HEK293T (cell line): ENCODE results near the gene SLC20A1.
"Not testable (repeated sequence)": the region's sequence is repeated elsewhere in the genome, so short reads cannot be mapped to it uniquely, and the experiment has no call there.

Source experiments
- CTCF ChIA-PET: fragments of 350-600 bp; formaldehyde crosslinking; extraction: SDS; loops from one replicate; lab custom pipeline; 2021; ENCODE audit warnings: antibody characterized with exemption, inconsistent platforms; lab: Yijun Ruan, JAX
- POLR2A ChIA-PET: fragments of 350-600 bp; formaldehyde crosslinking; extraction: SDS; loops from one replicate; lab custom pipeline; 2020; ENCODE audit warnings: antibody characterized with exemption, inconsistent platforms; lab: Yijun Ruan, JAX
- DNase-seq: peaks from one replicate; pipeline ENCODE4 v3.0.0; 2012; ENCODE audit warnings: mixed read lengths; ENCODE audit errors: extremely low spot score
- ARNT ChIP-seq: fragments of 450-650 bp; IDR thresholded peaks from 2 replicates; pipeline ENCODE4 v1.6.1; 2017; ENCODE audit warnings: mild to moderate bottlenecking
- BHLHE40 ChIP-seq: fragments of 450-650 bp; IDR thresholded peaks from 2 replicates; pipeline ENCODE4 v1.6.1; 2016; ENCODE audit warnings: mild to moderate bottlenecking, moderate library complexity, borderline replicate concordance
- CTBP1 ChIP-seq: fragments of 450-650 bp; IDR thresholded peaks from 2 replicates; pipeline ENCODE4 v1.6.1; 2016; ENCODE audit warnings: borderline replicate concordance
- ELF4 ChIP-seq: fragments of 450-650 bp; IDR thresholded peaks from 2 replicates; pipeline ENCODE4 v1.6.1; 2017; ENCODE audit warnings: antibody characterized with exemption
- FOXA1 ChIP-seq: fragments of 450-650 bp; IDR thresholded peaks from 2 replicates; pipeline ENCODE4 v1.6.1; 2016; ENCODE audit warnings: mild to moderate bottlenecking
- FOXK2 ChIP-seq: fragments of 450-650 bp; IDR thresholded peaks from 2 replicates; pipeline ENCODE4 v1.6.1; 2016; ENCODE audit warnings: mild to moderate bottlenecking
- FOXM1 ChIP-seq: fragments of 450-650 bp; IDR thresholded peaks from 2 replicates; pipeline ENCODE4 v1.6.1; 2017; ENCODE audit warnings: mild to moderate bottlenecking, borderline replicate concordance
- HDGF ChIP-seq: fragments of 450-650 bp; IDR thresholded peaks from 2 replicates; pipeline ENCODE4 v1.6.1; 2017; ENCODE audit warnings: antibody characterized with exemption, borderline replicate concordance
- L3MBTL2 ChIP-seq: fragments of 450-650 bp; conservative IDR thresholded peaks from 2 replicates; pipeline ENCODE4 v1.6.1; 2016; ENCODE audit warnings: mild to moderate bottlenecking
- LEF1 ChIP-seq: fragments of 450-650 bp; IDR thresholded peaks from 2 replicates; pipeline ENCODE4 v1.6.1; 2017; ENCODE audit warnings: mild to moderate bottlenecking, borderline replicate concordance
- NFRKB ChIP-seq: fragments of 450-650 bp; IDR thresholded peaks from 2 replicates; pipeline ENCODE4 v1.6.1; 2016; ENCODE audit warnings: mild to moderate bottlenecking, moderate library complexity
- SP1 ChIP-seq: fragments of 450-650 bp; IDR thresholded peaks from 2 replicates; pipeline ENCODE4 v1.6.1; 2017
- SUZ12 ChIP-seq: fragments of 450-650 bp; IDR thresholded peaks from 2 replicates; pipeline ENCODE4 v1.6.1; 2016; ENCODE audit warnings: mild to moderate bottlenecking
- TARDBP ChIP-seq: fragments of 450-650 bp; IDR thresholded peaks from 2 replicates; pipeline ENCODE4 v1.6.1; 2016
- ZNF384 ChIP-seq: fragments of 450-650 bp; IDR thresholded peaks from 2 replicates; pipeline ENCODE4 v1.6.1; 2016
- TF ChIP-seq, protein P1 (sequence below): fragments of 450-650 bp; IDR thresholded peaks from 2 replicates; pipeline ENCODE4 v1.6.1; 2016

SLC20A1 gene

GRCh38 chr2:112666761-112667122 is 21.0 kb downstream of the SLC20A1 start:
- POLR2A ChIA-PET: interaction anchor here (1.5 kb wide), 1 partner anchor 11 kb away, joined by 4 read pairs; no protein-coding TSS in a partner anchor
- no peak for DNase-seq
- CTCF ChIA-PET: interaction anchor here (0.6 kb wide), 1 partner anchor 10 kb away, joined by 6 read pairs; no protein-coding TSS in a partner anchor
- TF ChIP-seq FOXK2 (no peak), NFRKB (no peak), ARNT (no peak), BHLHE40 (no peak)
- TF ChIP-seq, protein P1, sequence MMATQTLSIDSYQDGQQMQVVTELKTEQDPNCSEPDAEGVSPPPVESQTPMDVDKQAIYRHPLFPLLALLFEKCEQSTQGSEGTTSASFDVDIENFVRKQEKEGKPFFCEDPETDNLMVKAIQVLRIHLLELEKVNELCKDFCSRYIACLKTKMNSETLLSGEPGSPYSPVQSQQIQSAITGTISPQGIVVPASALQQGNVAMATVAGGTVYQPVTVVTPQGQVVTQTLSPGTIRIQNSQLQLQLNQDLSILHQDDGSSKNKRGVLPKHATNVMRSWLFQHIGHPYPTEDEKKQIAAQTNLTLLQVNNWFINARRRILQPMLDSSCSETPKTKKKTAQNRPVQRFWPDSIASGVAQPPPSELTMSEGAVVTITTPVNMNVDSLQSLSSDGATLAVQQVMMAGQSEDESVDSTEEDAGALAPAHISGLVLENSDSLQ: no peak

DNA sequence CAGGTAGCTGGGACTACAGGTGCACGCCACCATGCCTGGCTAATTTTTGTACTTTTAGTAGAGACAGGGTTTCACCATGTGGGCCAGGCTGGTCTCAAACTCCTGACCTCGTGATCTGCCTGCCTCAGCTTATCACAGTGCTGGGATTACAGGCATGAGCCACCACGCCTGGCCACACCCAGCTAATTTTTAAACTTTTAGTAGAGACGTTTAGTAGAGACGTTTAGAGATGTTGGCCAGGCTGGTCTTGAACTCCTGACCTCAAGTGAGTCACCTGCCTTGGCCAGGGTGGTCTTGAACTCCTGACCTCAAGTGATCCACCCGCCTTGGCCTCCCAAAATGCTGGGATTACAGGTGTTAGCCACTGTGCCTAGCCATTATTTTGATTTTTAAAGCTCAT is 21.8 kb downstream of the SLC20A1 start:
- CTCF ChIA-PET: interaction anchor here (0.6 kb wide), 1 partner anchor 9 kb away, joined by 6 read pairs; no protein-coding TSS in a partner anchor
- DNase-seq: not testable (repeated sequence)
- POLR2A ChIA-PET: interaction anchor here (1.5 kb wide), 1 partner anchor 12 kb away, joined by 4 read pairs; no protein-coding TSS in a partner anchor

DNA sequence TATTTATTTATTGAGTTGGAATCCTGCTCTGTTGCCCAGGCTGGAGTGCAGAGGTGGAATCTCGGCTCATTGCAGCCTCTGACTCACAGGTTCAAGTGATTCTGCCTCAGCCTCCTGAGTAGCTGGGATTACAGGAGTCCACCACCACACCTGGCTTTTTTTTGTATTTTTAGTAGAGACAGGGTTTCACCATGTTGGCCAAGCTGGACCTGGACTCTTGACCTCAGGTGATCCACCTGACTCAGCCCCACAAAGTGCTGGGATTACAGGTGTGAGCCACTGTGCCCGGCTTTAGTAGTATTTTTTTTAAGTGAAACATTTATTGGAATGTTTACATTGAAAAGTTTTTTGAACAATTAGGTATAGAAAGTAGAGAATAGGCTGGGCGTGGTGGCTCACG is 23.9 kb downstream of the SLC20A1 start:
- ChIA-PET CTCF (interaction anchor here (1.4 kb wide), 1 partner anchor 18 kb away, joined by 3 read pairs; no protein-coding TSS in a partner anchor), POLR2A (interaction anchor here (0.9 kb wide), 1 partner anchor 25 kb away, joined by 3 read pairs; no protein-coding TSS in a partner anchor)
- no peak for TF ChIP-seq BHLHE40
- no peak for TF ChIP-seq SP1
- no peak for TF ChIP-seq ELF4
- TF ChIP-seq FOXM1: no peak
- TF ChIP-seq, protein P1: no peak
- TF ChIP-seq FOXA1: no peak
- TF ChIP-seq SUZ12: no peak
- no peak for TF ChIP-seq FOXK2
- TF ChIP-seq ARNT: no peak
- no peak for TF ChIP-seq ZNF384
- TF ChIP-seq HDGF: no peak
- TF ChIP-seq NFRKB: no peak
- TF ChIP-seq TARDBP: no peak
- TF ChIP-seq CTBP1: no peak

GRCh38 chr2:112670252-112671022 is 24.7 kb downstream of the SLC20A1 start:
- DNase-seq: no peak
- CTCF ChIA-PET: interaction anchor here (0.6 kb wide), 1 partner anchor 206 kb away, joined by 3 read pairs; no protein-coding TSS in a partner anchor
- TF ChIP-seq ZNF384 (no peak), TARDBP (no peak), ARNT (no peak), CTBP1 (no peak), FOXA1 (no peak), L3MBTL2 (no peak), NFRKB (no peak), BHLHE40 (no peak), FOXK2 (no peak), FOXM1 (no peak), SP1 (no peak), SUZ12 (no peak), ELF4 (no peak), HDGF (no peak)
- TF ChIP-seq, protein P1: no peak
- POLR2A ChIA-PET: interaction anchor here (0.9 kb wide), 1 partner anchor 26 kb away, joined by 3 read pairs; no protein-coding TSS in a partner anchor

More for the DNA sequence above, 23.9 kb downstream of the SLC20A1 start:
- no peak for DNase-seq

- POLR2A ChIA-PET: interaction anchor here (0.8 kb wide), 1 partner anchor 12 kb away, joined by 3 read pairs; no protein-coding TSS in a partner anchor
- no peak for DNase-seq
- CTCF ChIA-PET: no interaction called here
- TF ChIP-seq CTBP1 (no peak), NFRKB (no peak), HDGF (no peak), SUZ12 (no peak), FOXK2 (no peak), FOXA1 (no peak), FOXM1 (no peak), ARNT (no peak), ZNF384 (no peak), ELF4 (no peak), BHLHE40 (no peak), L3MBTL2 (no peak), LEF1 (no peak), SP1 (no peak), TARDBP (no peak)
- TF ChIP-seq, protein P1: no peak
These were observed 26.1 kb downstream of the SLC20A1 start for GRCh38 chr2:112671801-112672200.
